Measurements from ENCODE around the gene DYNLT4.
A peak's percentile ranks its signal among the peaks of the same experiment; 100 is the strongest.
"Not testable (repeated sequence)": the region's sequence is repeated elsewhere in the genome, so short reads cannot be mapped to it uniquely, and the experiment has no call there.

Gene DYNLT4, protein sequence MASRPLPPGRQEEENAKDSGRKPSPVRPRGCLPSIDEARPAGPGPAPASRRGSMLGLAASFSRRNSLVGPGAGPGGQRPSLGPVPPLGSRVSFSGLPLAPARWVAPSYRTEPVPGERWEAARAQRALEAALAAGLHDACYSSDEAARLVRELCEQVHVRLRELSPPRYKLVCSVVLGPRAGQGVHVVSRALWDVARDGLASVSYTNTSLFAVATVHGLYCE

DNA sequence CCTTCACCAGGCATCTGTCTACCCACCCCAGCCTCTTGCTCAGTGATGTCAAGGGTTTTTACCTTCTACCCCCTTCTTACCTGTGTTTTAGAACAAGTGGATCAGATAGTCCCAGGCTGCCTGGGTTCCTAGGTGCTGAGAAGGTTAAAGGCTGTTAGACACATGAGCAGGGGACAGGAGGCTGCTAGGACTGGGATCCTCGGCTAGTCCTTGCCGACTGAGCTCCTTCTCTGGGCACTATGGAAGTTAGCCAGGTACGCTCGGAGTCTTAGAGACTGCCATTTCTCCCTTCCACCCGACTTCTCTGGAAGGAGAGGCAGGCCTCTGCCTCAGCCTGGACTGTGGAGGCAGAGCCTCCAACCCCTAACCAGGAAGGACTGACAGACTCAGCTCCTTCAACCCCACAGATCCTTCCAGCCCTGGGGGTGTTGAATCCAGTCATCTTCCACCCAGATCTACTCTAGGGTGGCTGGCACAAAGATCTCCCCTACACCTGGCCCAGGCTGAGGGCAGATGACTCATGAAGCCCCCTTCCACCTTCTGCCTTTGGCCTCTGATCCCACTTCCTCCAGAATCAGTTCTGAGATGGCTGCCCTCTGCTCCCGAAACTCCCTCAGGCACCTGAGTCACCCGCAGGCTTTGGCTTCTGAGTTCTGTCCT is at the start of gene DYNLT4:
TSS of gene DYNLT4 (minus strand) at position 648 of the 660 bp plus-strand sequence. CDS start 683 bp downstream, outside the sequence.
- peak within 1 kb of the TSS; percentile 81 for H3K4me3 Mint-ChIP-seq
- H3K27ac Mint-ChIP-seq: peak within 1 kb of the TSS; percentile 95
- H3K36me3 Mint-ChIP-seq: peaks cover 30% of the 10 kb centered on the region
- H3K27me3 Mint-ChIP-seq: no peaks in the 10 kb centered on the region
- no peaks in the 10 kb centered on the region for H3K9me3 Mint-ChIP-seq
- peaks cover 76% of the 10 kb centered on the region for H3K4me1 Mint-ChIP-seq

DNA sequence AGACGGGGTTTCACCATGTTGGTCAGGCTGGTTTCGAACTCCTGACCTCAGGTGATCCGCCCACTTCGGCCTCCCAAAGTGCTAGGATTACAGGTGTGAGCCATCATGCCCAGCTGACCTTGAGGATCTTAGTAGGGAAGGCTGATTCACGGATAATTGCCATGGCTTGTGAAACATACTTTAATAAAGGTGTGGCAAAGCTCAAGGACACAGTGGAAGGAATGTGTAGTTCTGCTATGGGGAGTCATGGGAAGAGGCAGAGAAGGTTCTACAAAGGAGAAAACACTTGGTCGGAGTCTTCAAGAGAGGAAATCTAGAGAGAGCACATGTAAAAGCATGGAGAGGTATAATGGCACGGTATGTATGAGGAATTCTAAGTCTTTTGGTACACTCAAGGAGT is 48.6 kb upstream of the DYNLT4 start:
- H3K27me3 Mint-ChIP-seq: no peaks in the 10 kb centered on the region
- peaks cover 25% of the 10 kb centered on the region for H3K36me3 Mint-ChIP-seq
- no peaks in the 10 kb centered on the region for H3K4me1 Mint-ChIP-seq
- H3K9me3 Mint-ChIP-seq: no peaks in the 10 kb centered on the region
- H3K27ac Mint-ChIP-seq: no peak overlapping the region
- no peak overlapping the region for H3K4me3 Mint-ChIP-seq

DNA sequence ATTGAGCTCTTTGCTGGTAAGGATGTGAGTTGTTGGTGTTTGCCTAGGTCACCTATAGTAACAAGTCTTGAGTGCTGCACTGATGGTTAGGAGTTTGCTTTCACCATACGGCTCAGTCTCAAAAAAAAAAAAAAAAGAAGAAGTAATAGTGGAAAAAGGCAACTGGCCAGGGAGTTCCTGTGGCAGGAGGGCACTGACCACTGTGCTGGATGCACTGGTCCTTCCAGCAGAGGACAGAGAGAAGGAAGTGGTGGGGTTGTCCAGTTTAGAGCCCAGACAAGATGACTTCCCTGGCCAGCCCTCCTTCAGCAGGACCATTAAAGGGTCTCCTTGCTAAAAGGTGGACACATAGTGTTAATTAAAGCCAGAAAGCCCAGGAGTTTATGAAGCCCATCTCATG is 47.8 kb upstream of the DYNLT4 start:
- H3K4me1 Mint-ChIP-seq: peaks cover 5% of the 10 kb centered on the region
- no peak overlapping the region for H3K27ac Mint-ChIP-seq
- H3K36me3 Mint-ChIP-seq: peaks cover 24% of the 10 kb centered on the region
- H3K4me3 Mint-ChIP-seq: no peak overlapping the region
- H3K27me3 Mint-ChIP-seq: no peaks in the 10 kb centered on the region
- no peaks in the 10 kb centered on the region for H3K9me3 Mint-ChIP-seq

DNA sequence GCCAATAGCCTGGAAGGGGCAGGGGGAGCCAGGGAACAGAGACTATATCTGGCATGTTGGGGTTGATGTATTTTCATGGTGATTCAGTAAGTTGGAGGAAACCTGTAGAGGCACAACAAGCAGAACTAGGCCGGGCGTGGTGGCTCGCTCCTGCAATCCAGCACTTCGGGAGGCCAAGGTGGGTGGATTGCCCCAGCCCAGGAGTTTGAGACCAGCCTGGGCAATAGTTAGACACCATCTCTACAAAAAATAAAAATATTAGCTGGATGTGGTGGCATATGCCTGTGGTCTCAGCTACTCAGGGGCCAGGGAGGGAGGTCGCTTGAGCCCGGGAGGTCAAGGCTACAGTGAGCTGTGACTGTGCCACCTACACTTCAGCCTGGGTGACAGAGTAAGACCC is 46.0 kb upstream of the DYNLT4 start:
- Mint-ChIP-seq H3K36me3 (peaks cover 27% of the 10 kb centered on the region), H3K4me3 (no peak overlapping the region), H3K4me1 (peaks cover 15% of the 10 kb centered on the region), H3K27me3 (no peaks in the 10 kb centered on the region), H3K27ac (no peak overlapping the region), H3K9me3 (no peaks in the 10 kb centered on the region)

DNA sequence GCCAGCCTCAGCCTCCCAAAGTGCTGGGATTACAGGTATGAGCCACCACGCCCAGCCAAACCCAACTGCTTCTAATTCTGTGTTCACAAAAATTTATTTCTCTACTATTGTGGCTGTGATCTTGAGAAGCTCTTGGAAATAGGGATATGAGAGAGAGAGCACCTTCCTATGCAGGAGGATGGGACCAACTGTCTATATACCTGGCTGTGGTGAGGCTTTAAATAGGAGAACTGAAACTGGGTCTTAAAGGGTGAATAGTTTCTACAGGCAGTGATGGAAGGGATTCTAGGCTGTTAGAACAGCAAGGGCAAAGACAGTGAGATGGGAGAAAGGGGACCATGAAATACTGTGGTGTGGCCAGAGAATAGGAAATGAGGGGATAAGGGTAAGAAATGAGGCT is 44.2 kb upstream of the DYNLT4 start:
- peaks cover 15% of the 10 kb centered on the region for H3K4me1 Mint-ChIP-seq
- H3K27ac Mint-ChIP-seq: no peak overlapping the region
- H3K27me3 Mint-ChIP-seq: no peaks in the 10 kb centered on the region
- H3K9me3 Mint-ChIP-seq: no peaks in the 10 kb centered on the region
- H3K36me3 Mint-ChIP-seq: peaks cover 22% of the 10 kb centered on the region
- H3K4me3 Mint-ChIP-seq: no peak overlapping the region

DNA sequence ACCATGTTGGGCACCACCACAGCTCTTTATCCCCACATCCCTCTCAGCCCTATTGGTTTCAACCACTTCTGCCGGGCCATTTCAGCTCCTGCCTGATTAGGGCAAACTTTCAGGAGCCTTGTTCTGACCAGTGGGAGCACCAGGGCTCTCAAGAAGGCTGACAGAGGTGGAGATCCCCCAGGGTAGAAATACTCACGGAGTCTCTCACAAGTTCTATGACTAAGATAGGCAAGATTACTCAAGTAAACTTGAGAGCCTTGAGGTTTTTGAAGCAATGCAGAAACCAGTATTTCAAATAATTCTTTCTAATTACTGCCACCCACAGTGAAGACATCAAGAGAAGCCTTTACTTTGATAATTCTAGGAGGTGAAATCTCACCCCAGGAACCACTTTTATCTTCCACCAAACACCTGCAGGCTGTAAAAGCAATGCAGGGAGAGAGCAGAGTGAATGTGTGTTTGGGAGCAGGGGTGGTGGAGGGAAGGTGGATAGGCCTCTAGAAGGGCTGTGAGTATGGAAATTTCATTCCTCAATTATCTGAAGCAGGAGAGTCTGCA is 42.5 kb upstream of the DYNLT4 start:
- no peaks in the 10 kb centered on the region for H3K27me3 Mint-ChIP-seq
- H3K36me3 Mint-ChIP-seq: peaks cover 19% of the 10 kb centered on the region
- peaks cover 15% of the 10 kb centered on the region for H3K4me1 Mint-ChIP-seq
- peak overlapping the region; percentile 71 for H3K27ac Mint-ChIP-seq
- no peak overlapping the region for H3K4me3 Mint-ChIP-seq
- no peaks in the 10 kb centered on the region for H3K9me3 Mint-ChIP-seq

DNA sequence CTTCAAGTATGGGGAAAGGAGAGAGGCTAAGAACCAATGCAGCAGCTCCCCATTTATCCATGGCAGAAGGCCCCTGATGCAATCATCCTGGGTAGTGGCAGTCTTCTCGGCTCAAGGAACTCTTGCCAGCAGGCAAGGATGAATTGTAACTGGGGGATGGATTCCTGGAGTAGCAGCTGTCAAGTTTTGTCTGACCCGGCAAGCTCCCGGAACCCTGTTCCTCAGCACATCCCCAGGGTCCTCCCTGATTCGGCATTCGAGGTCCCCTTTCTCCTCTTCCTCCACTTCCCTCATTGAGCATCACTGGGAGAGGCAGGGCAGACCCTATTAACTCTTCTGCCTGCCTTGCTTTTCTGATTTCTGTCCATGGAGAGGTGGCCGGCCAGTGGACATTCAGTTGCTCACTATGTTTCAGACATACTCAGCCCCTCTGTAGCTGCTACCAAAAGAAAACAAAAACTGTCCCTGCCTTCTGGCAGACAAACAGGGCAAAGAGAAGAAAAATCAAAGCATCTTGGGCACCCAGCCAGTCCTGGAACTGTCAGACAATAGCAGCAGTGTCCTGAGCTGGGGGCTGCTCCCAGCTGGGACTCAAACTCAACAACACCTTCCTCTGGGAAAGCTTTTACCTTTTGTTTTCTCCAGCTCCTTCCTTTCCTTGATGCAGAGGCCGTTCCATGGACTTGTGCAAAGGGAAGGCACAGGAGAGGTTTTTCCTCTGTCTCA is 41.5 kb upstream of the DYNLT4 start:
- no peaks in the 10 kb centered on the region for H3K9me3 Mint-ChIP-seq
- H3K27ac Mint-ChIP-seq: no peak overlapping the region
- peaks cover 15% of the 10 kb centered on the region for H3K4me1 Mint-ChIP-seq

DNA sequence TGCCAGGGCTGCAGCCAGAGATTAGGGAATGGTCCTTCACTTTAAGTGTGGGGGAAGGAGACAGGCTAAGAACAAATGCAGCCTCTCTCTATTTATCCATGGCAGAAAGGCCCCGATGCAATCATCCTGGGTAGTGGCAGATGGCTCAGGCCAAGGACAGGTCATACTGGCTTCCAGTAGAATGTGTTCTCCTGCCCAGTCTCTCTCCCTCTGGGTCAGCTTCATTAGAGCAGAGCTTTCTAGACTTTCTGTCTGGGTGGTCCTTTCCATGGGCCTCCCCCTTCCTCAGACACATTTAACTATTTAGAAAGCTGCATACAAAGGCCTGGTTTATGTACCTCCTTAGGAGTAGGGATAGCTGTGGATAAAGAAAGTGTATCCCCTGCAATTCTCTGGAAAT is 40.7 kb upstream of the DYNLT4 start:
- peaks cover 15% of the 10 kb centered on the region for H3K36me3 Mint-ChIP-seq
- peaks cover 15% of the 10 kb centered on the region for H3K4me1 Mint-ChIP-seq
- no peak overlapping the region for H3K27ac Mint-ChIP-seq
- no peaks in the 10 kb centered on the region for H3K27me3 Mint-ChIP-seq
- no peaks in the 10 kb centered on the region for H3K9me3 Mint-ChIP-seq
- H3K4me3 Mint-ChIP-seq: no peak overlapping the region

More for the DNA sequence above, 41.5 kb upstream of the DYNLT4 start:
- no peak overlapping the region for H3K4me3 Mint-ChIP-seq
- H3K36me3 Mint-ChIP-seq: peaks cover 19% of the 10 kb centered on the region
- no peaks in the 10 kb centered on the region for H3K27me3 Mint-ChIP-seq

DNA sequence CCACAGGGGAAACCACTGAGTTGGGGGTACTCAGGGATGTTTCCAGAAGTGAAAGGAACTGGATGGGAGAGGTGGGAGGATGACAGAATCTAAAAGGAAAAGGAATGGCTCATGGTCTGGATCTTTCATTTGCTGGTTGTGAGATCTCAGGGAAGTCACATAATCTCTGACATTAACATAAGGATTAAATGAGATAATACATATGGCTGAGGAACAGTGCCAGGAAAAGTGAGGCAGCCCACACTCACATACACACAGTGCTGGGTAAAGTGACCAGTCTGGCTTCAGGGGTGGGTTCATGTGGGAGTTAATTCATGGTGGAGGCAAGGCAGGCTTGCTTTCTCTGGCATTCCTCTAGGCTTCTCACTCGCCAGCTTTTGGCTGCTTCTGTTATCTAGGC is 39.8 kb upstream of the DYNLT4 start:
- H3K27ac Mint-ChIP-seq: no peak overlapping the region
- peaks cover 19% of the 10 kb centered on the region for H3K4me1 Mint-ChIP-seq
- no peaks in the 10 kb centered on the region for H3K9me3 Mint-ChIP-seq
- peaks cover 12% of the 10 kb centered on the region for H3K36me3 Mint-ChIP-seq
- no peak overlapping the region for H3K4me3 Mint-ChIP-seq
- H3K27me3 Mint-ChIP-seq: peaks cover 4% of the 10 kb centered on the region

DNA sequence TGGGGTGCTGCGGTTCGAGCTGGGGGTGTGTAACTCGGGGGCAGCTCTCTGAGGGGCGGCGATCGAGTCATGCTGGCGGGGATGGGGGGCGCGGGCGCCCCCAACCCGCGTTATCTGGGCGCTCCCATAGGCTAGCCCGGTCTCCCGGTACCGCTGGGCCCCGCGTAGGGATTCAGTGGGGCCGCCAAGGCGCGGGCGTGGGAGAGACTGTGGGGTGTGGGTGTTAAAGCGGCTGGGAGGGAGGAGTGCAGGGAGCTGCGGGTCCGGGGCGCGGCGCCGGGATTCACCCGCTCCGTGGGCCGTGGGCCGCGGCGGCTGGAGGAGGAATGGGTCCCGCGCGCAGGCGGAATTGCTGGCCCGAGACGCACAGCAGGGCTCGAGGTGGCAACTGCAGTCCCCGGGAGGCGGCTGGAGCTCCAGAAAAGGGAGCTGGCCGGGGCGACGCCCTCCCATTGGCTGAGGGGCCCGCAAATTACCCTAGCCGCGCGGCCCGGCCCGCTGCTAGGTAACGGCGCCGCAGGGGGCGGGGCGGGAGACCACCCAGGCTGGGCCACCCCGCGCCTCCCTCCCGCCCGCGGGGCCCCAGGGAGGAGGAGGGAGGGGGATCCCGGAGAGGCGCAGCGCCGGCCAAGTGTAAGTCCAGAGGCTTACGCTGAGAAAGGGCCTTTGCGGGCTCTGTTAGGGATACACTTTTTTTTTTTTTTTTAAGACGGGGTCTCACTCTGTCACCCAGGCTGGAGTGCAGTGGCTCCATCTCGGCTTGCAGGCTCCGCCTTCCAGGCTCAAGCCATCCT is 35.9 kb upstream of the DYNLT4 start, which contains the start of gene PTCH2:
TSS of gene PTCH2 (minus strand) at position 392 of the 794 bp plus-strand sequence. CDS start at position 71, 321 bp downstream.
- H3K27ac Mint-ChIP-seq: peak within 1 kb of the TSS; percentile 76
- peaks cover 6% of the 10 kb centered on the region for H3K36me3 Mint-ChIP-seq
- peak within 1 kb of the TSS; percentile 76 for H3K4me3 Mint-ChIP-seq
- H3K4me1 Mint-ChIP-seq: peaks cover 4% of the 10 kb centered on the region
- H3K9me3 Mint-ChIP-seq: no peaks in the 10 kb centered on the region
- peaks cover 13% of the 10 kb centered on the region for H3K27me3 Mint-ChIP-seq

DNA sequence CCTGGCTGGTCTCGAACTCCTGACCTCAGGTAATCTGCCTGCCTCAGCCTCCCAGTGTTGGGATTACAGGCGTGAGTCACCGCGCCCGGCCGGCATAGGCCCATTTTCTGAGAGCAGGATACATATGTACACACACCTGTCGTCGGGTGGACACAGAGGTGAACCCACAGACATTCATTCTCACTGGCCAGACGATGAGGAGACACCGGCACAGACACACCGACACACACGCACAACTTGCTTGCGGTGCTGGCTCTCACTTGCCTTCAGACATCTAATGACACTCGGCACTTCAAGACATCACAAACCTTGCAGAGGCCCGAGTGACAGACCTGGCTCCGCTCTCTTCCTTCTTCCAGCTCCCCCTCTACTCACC is 35.3 kb upstream of the DYNLT4 start:
- peaks cover 6% of the 10 kb centered on the region for H3K36me3 Mint-ChIP-seq
- H3K27ac Mint-ChIP-seq: no peak overlapping the region

DNA sequence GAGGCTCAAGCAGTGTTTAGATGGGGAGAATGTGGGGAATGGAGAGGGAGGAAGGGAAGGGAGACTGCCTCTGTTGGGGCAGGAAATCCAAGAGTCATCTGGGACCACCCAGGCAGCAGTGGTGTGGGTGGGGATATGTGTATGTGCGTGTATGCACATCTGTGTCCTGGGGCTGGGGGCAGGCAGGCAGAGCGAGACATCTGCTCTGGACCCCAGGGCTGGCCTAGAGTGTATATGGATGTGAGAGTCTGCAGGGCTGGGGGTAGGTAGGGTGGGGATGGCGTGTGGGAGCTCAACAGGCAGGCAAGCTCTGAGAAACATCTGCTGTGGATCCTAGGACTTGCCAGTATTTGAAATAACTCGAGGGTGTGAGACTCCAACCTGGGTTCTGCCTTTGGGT is 32.4 kb upstream of the DYNLT4 start:
- peaks cover 13% of the 10 kb centered on the region for H3K27me3 Mint-ChIP-seq
- peaks cover 4% of the 10 kb centered on the region for H3K36me3 Mint-ChIP-seq
- H3K4me3 Mint-ChIP-seq: no peak overlapping the region
- no peaks in the 10 kb centered on the region for H3K9me3 Mint-ChIP-seq
- no peak overlapping the region for H3K27ac Mint-ChIP-seq
- H3K4me1 Mint-ChIP-seq: peaks cover 11% of the 10 kb centered on the region

More for the DNA sequence above, 35.3 kb upstream of the DYNLT4 start:
- peaks cover 4% of the 10 kb centered on the region for H3K4me1 Mint-ChIP-seq
- H3K27me3 Mint-ChIP-seq: peaks cover 13% of the 10 kb centered on the region
- H3K9me3 Mint-ChIP-seq: no peaks in the 10 kb centered on the region
- peak overlapping the region; percentile 58 for H3K4me3 Mint-ChIP-seq

DNA sequence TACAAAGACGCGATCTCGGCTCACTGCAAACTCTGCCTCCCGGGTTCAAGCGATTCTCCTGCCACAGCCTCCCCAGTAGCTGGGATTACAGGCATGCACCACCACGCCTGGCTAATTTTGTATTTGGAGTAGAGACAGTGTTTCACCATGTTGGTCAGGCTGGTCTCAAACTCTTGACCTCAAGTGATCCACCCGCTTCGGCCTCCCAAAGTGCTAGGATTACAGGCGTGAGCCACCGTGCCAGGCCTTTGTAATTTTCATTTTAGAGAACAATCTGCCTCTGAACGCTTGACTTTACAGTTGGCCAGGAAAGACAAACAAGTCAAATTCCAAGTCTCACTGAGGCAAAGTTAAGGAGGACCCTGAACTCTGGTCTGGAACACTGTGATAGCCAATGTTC is 31.1 kb upstream of the DYNLT4 start:
- H3K4me3 Mint-ChIP-seq, H3K27ac Mint-ChIP-seq, H3K9me3 Mint-ChIP-seq, H3K36me3 Mint-ChIP-seq: not testable (repeated sequence)
- H3K27me3 Mint-ChIP-seq: peaks cover 13% of the 10 kb centered on the region
- H3K4me1 Mint-ChIP-seq: peaks cover 11% of the 10 kb centered on the region

DNA sequence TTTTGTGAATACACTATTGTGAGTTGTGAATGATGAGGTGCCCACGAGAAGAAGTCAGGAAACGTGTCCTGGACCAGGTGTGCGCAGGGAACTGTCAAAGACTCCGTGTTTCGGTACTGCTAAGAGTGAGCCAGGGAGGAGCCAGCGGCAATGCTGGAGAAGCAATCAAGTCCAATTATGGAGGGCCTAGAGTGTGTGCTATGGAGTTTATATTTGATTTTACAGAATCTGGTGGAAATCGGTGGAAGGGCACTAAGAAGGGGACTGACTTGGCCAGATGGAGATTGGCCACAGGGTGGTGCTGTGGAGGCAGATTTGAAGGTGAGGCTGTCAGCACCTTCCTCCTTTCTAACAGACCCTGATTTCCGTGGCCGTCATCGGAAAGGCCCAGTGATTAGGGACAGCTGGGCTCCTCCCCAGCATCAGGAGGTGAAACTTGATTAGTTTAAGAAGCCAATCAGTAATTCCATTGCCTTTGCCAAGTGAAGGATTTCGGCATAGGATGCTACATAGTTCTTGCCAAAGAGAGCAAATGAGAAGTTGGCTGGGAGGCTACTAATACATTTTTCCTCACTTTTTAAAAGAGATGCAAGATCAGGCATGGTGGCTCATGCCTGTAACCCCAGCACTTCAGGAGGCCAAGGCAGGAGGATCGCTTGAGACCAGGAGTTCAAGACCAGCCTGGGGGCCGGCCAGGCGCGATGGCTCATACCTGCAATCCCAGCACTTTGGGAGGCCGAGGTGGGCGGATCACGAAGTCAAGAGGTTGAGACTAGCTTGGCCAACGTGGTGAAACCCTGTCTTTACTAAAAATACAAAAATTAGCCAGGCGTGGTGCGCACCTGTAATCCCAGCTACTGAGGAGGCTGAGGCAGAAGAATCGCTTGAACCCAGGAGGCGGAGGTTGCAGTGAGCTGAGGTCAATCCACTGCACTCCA is 28.9 kb upstream of the DYNLT4 start:
- H3K27ac Mint-ChIP-seq: peak overlapping the region; percentile 0
- peaks cover 2% of the 10 kb centered on the region for H3K27me3 Mint-ChIP-seq
- no peaks in the 10 kb centered on the region for H3K9me3 Mint-ChIP-seq
- H3K4me1 Mint-ChIP-seq: peaks cover 7% of the 10 kb centered on the region
- H3K4me3 Mint-ChIP-seq: peak overlapping the region; percentile 47
- H3K36me3 Mint-ChIP-seq: no peaks in the 10 kb centered on the region

Data from activated naive CD4-positive, alpha-beta T cell treated with anti-CD3 and anti-CD28 coated beads, Interleukin-2, amount 50 U/mL, for 24 hours (primary cell).